H9 (cell line): Measurements from ENCODE around the gene RAB29. TPM values are rescaled to one million over a fixed set of nuclear protein-coding genes. Genes with fewer than 3 reads are reported as not detected.

Experiments used
- DNase-seq: peaks from one replicate; pipeline ENCODE4 v3.0.0-alpha.2; 2017
- H2AFZ ChIP-seq: one replicate; pipeline ENCODE4 v1.6.1; 2013; ENCODE audit warnings: mild to moderate bottlenecking, low read length, control low read depth, moderate library complexity
- H2AK5ac ChIP-seq: 2 replicates; pipeline ENCODE4 v1.6.1; 2013; ENCODE audit warnings: low read length, control low read depth, mixed read lengths; ENCODE audit not compliant: insufficient read length
- H2BK120ac ChIP-seq: one replicate; pipeline ENCODE4 v1.6.1; 2013; ENCODE audit warnings: low read depth, mild to moderate bottlenecking, low read length, control low read depth, inconsistent platforms; ENCODE audit not compliant: poor library complexity, severe bottlenecking
- H2BK12ac ChIP-seq: 2 replicates; pipeline ENCODE4 v1.6.1; 2013; ENCODE audit warnings: low read length, control low read depth, mixed read lengths, low read depth; ENCODE audit not compliant: insufficient read length
- H2BK15ac ChIP-seq: 2 replicates; pipeline ENCODE4 v1.6.1; 2013; ENCODE audit warnings: low read depth, low read length, control low read depth
- H2BK20ac ChIP-seq: one replicate; pipeline ENCODE4 v1.6.1; 2013; ENCODE audit warnings: low read depth, mild to moderate bottlenecking, low read length, control low read depth, inconsistent platforms; ENCODE audit not compliant: poor library complexity, severe bottlenecking
- H2BK5ac ChIP-seq: 2 replicates; pipeline ENCODE4 v1.6.1; 2013; ENCODE audit warnings: low read length, control low read depth, mixed read lengths; ENCODE audit not compliant: insufficient read length
- H3K14ac ChIP-seq: 2 replicates; pipeline ENCODE4 v1.6.1; 2013; ENCODE audit warnings: low read length, control low read depth; ENCODE audit not compliant: insufficient read depth
- H3K18ac ChIP-seq: 2 replicates; pipeline ENCODE4 v1.6.1; 2013; ENCODE audit warnings: low read depth, mild to moderate bottlenecking, mixed read lengths, low read length, control low read depth; ENCODE audit not compliant: insufficient read length
- H3K23ac ChIP-seq: 2 replicates; pipeline ENCODE4 v1.6.1; 2013; ENCODE audit warnings: low read length, control low read depth, mixed read lengths, low read depth; ENCODE audit not compliant: insufficient read length
- H3K23me2 ChIP-seq: 2 replicates; pipeline ENCODE4 v1.6.1; 2013; ENCODE audit warnings: low read depth, mild to moderate bottlenecking, mixed read lengths, low read length, control low read depth; ENCODE audit not compliant: insufficient read length, poor library complexity, severe bottlenecking
- H3K27ac ChIP-seq: 2 replicates; pipeline ENCODE4 v1.5.1; 2013; ENCODE audit warnings: low read length, control low read depth, mixed read lengths, low read depth; ENCODE audit not compliant: insufficient read length
- H3K27me3 ChIP-seq: 2 replicates; pipeline ENCODE4 v1.6.1; 2013; ENCODE audit warnings: low read length, control low read depth, inconsistent platforms; ENCODE audit not compliant: insufficient read depth
- H3K4ac ChIP-seq: 2 replicates; pipeline ENCODE4 v1.6.1; 2013; ENCODE audit warnings: low read depth, mild to moderate bottlenecking, control low read depth, inconsistent platforms, low read length, moderate library complexity
- H3K4me1 ChIP-seq: 2 replicates; pipeline ENCODE4 v1.6.1; 2013; ENCODE audit warnings: low read length, control low read depth, inconsistent platforms; ENCODE audit not compliant: insufficient read depth
- H3K4me2 ChIP-seq: 2 replicates; pipeline ENCODE4 v1.6.1; 2013; ENCODE audit warnings: low read length, control low read depth, mixed read lengths; ENCODE audit not compliant: insufficient read length, insufficient read depth
- H3K56ac ChIP-seq: 2 replicates; pipeline ENCODE4 v1.6.1; 2013; ENCODE audit warnings: low read depth, mild to moderate bottlenecking, mixed read lengths, low read length, control low read depth; ENCODE audit not compliant: insufficient read length
- H3K79me1 ChIP-seq: 2 replicates; pipeline ENCODE4 v1.6.1; 2013; ENCODE audit warnings: low read depth, mild to moderate bottlenecking, moderate library complexity, low read length, control low read depth, inconsistent platforms; ENCODE audit not compliant: insufficient read depth, poor library complexity, severe bottlenecking
- H3K79me2 ChIP-seq: 2 replicates; pipeline ENCODE4 v1.6.1; 2013; ENCODE audit warnings: low read length, control low read depth, inconsistent platforms; ENCODE audit not compliant: insufficient read depth
- H3K9ac ChIP-seq: 2 replicates; pipeline ENCODE4 v1.6.1; 2013; ENCODE audit warnings: low read length, control low read depth, mixed read lengths; ENCODE audit not compliant: insufficient read length; ENCODE audit errors: extremely low read depth
- H3K9me3 ChIP-seq: one replicate; pipeline ENCODE4 v1.6.1; 2013; ENCODE audit warnings: low read depth, low read length, inconsistent platforms; ENCODE audit not compliant: control insufficient read depth
- H3T11ph ChIP-seq: one replicate; pipeline ENCODE4 v1.6.1; 2013; ENCODE audit warnings: mild to moderate bottlenecking, low read length, control low read depth, inconsistent platforms
- H4K20me1 ChIP-seq: one replicate; pipeline ENCODE4 v1.6.1; 2013; ENCODE audit not compliant: control insufficient read depth, insufficient read length, insufficient read depth
- H4K5ac ChIP-seq: 2 replicates; pipeline ENCODE4 v1.6.1; 2013; ENCODE audit warnings: low read depth, mild to moderate bottlenecking, mixed read lengths, low read length, control low read depth; ENCODE audit not compliant: insufficient read length
- H4K8ac ChIP-seq: replicated peaks from 2 replicates; pipeline ENCODE4 v1.6.1; 2013; ENCODE audit warnings: low read length, control low read depth, mixed read lengths, low read depth; ENCODE audit not compliant: insufficient read length
- H4K91ac ChIP-seq: 2 replicates; pipeline ENCODE4 v1.6.1; 2013; ENCODE audit warnings: low read depth, mild to moderate bottlenecking, moderate library complexity, mixed read lengths, low read length, control low read depth; ENCODE audit not compliant: insufficient read length
- H3K27ac Mint-ChIP-seq, 3 experiments: 2 replicates in 2 of 3; 3 replicates in 1 of 3; pipeline ENCODE4 v1.8.0; 2020 to 2021; ENCODE audit warnings: mixed read lengths in 3 of 3, mild to moderate bottlenecking in 1 of 3, moderate library complexity in 1 of 3
- H3K27me3 Mint-ChIP-seq: 2 replicates; pipeline ENCODE4 v1.8.0; 2021; ENCODE audit warnings: low read depth, mild to moderate bottlenecking, moderate library complexity, mixed read lengths
- H3K36me3 Mint-ChIP-seq, 3 experiments: 2 replicates in 2 of 3; 3 replicates in 1 of 3; pipeline ENCODE4 v1.8.0; 2020 to 2021; ENCODE audit warnings: low read depth in 3 of 3, mixed read lengths in 3 of 3; ENCODE audit not compliant: insufficient read depth in 1 of 3
- H3K4me1 Mint-ChIP-seq, 2 experiments: 2 replicates each; pipeline ENCODE4 v1.8.0; 2020; ENCODE audit warnings: mixed read lengths in 2 of 2
- H3K4me3 Mint-ChIP-seq, 2 experiments: 2 replicates in 1 of 2; 3 replicates in 1 of 2; pipeline ENCODE4 v1.8.0; 2020 to 2021; ENCODE audit warnings: mild to moderate bottlenecking in 2 of 2, mixed read lengths in 2 of 2, moderate library complexity in 1 of 2
- H3K9me3 Mint-ChIP-seq, 2 experiments: 2 replicates in 1 of 2; 3 replicates in 1 of 2; pipeline ENCODE4 v1.8.0; 2020; ENCODE audit warnings: mild to moderate bottlenecking in 2 of 2, mixed read lengths in 2 of 2, moderate library complexity in 1 of 2
- WGBS: extraction: QIAGEN DNeasy Blood & Tissue Kit; methylation state at CpG from one replicate; pipeline ENCODE4 v1.1.7; 2013; ENCODE audit warnings: missing lambda C conversion rate, low lambda C conversion rate, mixed read lengths; ENCODE audit not compliant: insufficient read length; ENCODE audit errors: extremely low coverage; 5-methylcytosine and 5-hydroxymethylcytosine counted together
- total RNA-seq: library from RNA; stranded (reverse); gene quantifications from 2 replicates; pipeline ENCODE4 v1.2.1, GENCODE V29; 2021
- TF ChIP-seq, protein P1 (sequence below): fragments of 200-600 bp; sonication (generic); conservative IDR thresholded peaks from 3 replicates; pipeline ENCODE4 v1.8.0; 2021; ENCODE audit warnings: antibody characterized with exemption, mild to moderate bottlenecking

The RAB29 gene
- total RNA-seq, 1 experiment from 2014 or later: 4.2 TPM

DNA sequence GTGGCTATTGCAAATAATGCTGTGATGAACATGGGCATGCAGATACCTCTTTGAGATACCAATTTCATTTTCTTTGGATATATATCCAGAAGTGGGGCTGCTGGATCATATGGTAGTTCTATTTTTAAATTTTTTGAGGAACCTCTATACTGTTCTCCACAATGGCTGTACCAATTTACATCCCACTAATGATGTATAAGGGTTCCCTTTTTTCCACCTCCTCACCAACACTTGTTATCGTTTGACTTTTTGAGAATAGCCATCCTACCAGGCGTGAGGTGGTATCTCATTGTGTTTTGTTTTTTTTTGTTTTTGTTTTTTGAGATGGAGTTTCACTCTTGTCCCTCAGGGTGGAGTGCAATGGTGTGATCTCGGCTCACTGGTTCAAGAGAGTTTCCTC, 18.7 kb downstream of the RAB29 start:
- H2BK12ac ChIP-seq: no peak overlapping the region
- no peak overlapping the region for H3T11ph ChIP-seq
- H2BK15ac ChIP-seq: no peak overlapping the region
- H3K23ac ChIP-seq: no peak overlapping the region
- H3K9ac ChIP-seq: no peak overlapping the region
- H3K27me3 Mint-ChIP-seq: peaks cover 9% of the 10 kb centered on the region
- H3K36me3 Mint-ChIP-seq: no peaks in the 10 kb centered on the region
- no peak overlapping the region for H3K18ac ChIP-seq
- H3K27ac Mint-ChIP-seq: no peak overlapping the region
- WGBS: no CpG with 5 or more reads among the region's 3 CpGs
- H3K9me3 ChIP-seq: no peaks in the 10 kb centered on the region
- H4K20me1 ChIP-seq: no peaks in the 10 kb centered on the region
- no peak overlapping the region for H3K4me2 ChIP-seq
- no peak overlapping the region for H2AK5ac ChIP-seq
- no peak overlapping the region for H3K14ac ChIP-seq
- H3K9me3 Mint-ChIP-seq: no peaks in the 10 kb centered on the region; a peak in 1 of 5 replicates
- no peak overlapping the region for H2BK20ac ChIP-seq
- no peak overlapping the region for H3K56ac ChIP-seq
- no peaks in the 10 kb centered on the region for H3K27me3 ChIP-seq
- no peak overlapping the region for H2BK120ac ChIP-seq
- no peak overlapping the region for H4K8ac ChIP-seq
- H2AFZ ChIP-seq: no peak overlapping the region
- no peaks in the 10 kb centered on the region for H3K79me2 ChIP-seq
- no peaks in the 10 kb centered on the region for H3K4me1 ChIP-seq
- H3K79me1 ChIP-seq: no peaks in the 10 kb centered on the region
- H3K4ac ChIP-seq: no peak overlapping the region
- DNase-seq: no peak
- no peak overlapping the region for H4K5ac ChIP-seq
- no peaks in the 10 kb centered on the region for H3K4me1 Mint-ChIP-seq
- TF ChIP-seq, protein P1, sequence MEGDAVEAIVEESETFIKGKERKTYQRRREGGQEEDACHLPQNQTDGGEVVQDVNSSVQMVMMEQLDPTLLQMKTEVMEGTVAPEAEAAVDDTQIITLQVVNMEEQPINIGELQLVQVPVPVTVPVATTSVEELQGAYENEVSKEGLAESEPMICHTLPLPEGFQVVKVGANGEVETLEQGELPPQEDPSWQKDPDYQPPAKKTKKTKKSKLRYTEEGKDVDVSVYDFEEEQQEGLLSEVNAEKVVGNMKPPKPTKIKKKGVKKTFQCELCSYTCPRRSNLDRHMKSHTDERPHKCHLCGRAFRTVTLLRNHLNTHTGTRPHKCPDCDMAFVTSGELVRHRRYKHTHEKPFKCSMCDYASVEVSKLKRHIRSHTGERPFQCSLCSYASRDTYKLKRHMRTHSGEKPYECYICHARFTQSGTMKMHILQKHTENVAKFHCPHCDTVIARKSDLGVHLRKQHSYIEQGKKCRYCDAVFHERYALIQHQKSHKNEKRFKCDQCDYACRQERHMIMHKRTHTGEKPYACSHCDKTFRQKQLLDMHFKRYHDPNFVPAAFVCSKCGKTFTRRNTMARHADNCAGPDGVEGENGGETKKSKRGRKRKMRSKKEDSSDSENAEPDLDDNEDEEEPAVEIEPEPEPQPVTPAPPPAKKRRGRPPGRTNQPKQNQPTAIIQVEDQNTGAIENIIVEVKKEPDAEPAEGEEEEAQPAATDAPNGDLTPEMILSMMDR: no peak
- no peak overlapping the region for H4K91ac ChIP-seq
- no peak overlapping the region for H3K4me3 Mint-ChIP-seq
- H3K23me2 ChIP-seq: no peaks in the 10 kb centered on the region
- no peak overlapping the region for H3K27ac ChIP-seq
- no peak overlapping the region for H2BK5ac ChIP-seq
